HG03175 (cell line): Measurements from ENCODE around the gene MELK.
A peak's percentile ranks its signal among the peaks of the same experiment; 100 is the strongest.

Experiments
- ATAC-seq: cut with Tn5 transposase; IDR thresholded peaks from one replicate; pipeline ENCODE4 v1.9.1; 2021; ENCODE audit warnings: mild to moderate bottlenecking, moderate library complexity; ENCODE audit not compliant: unreplicated experiment

MELK gene

GRCh38 chr9:36576866-36577265 is 4.2 kb downstream of the MELK start:
- no peak for ATAC-seq

GRCh38 chr9:36584620-36585460 is 12.1 kb downstream of the MELK start:
- no peak for ATAC-seq

- no peak for ATAC-seq
Observed at GRCh38 chr9:36590231-36590630, 17.5 kb downstream of the MELK start.

- no peak for ATAC-seq
Observed at GRCh38 chr9:36592801-36593583, 20.3 kb downstream of the MELK start.

GRCh38 chr9:36594213-36594612 is 21.5 kb downstream of the MELK start:
- no peak for ATAC-seq

GRCh38 chr9:36597412-36598178 is 24.9 kb downstream of the MELK start:
- ATAC-seq, result no peak

- ATAC-seq, result no peak
Observed at GRCh38 chr9:36598273-36598672, 25.6 kb downstream of the MELK start.

GRCh38 chr9:36603006-36603405 is 30.3 kb downstream of the MELK start:
- no peak for ATAC-seq

- ATAC-seq, result no peak
Observed at GRCh38 chr9:36609306-36609705, 36.6 kb downstream of the MELK start.

- no peak for ATAC-seq
Observed at GRCh38 chr9:36622121-36622520, 49.4 kb downstream of the MELK start.

- no peak for ATAC-seq
Observed at GRCh38 chr9:36623280-36623679, 50.6 kb downstream of the MELK start.

- no peak for ATAC-seq
Observed at GRCh38 chr9:36625006-36625615, 52.4 kb downstream of the MELK start.

GRCh38 chr9:36632892-36633291 is 60.2 kb downstream of the MELK start:
- ATAC-seq, result no peak

GRCh38 chr9:36637491-36638270 is 65.0 kb downstream of the MELK start:
- no peak for ATAC-seq

GRCh38 chr9:36640771-36641381 is 68.2 kb downstream of the MELK start:
- peak; percentile 70 for ATAC-seq

GRCh38 chr9:36642817-36643216 is 70.1 kb downstream of the MELK start:
- ATAC-seq, result no peak

GRCh38 chr9:36656842-36657241 is 84.1 kb downstream of the MELK start:
- no peak for ATAC-seq

GRCh38 chr9:36659500-36659899 is 86.8 kb downstream of the MELK start:
- no peak for ATAC-seq

- no peak for ATAC-seq
Observed at GRCh38 chr9:36664806-36665205, 92.1 kb downstream of the MELK start.

- ATAC-seq, result no peak
Observed at GRCh38 chr9:36665387-36665786, 92.7 kb downstream of the MELK start.
